SHP77 (cell line): Measurements from ENCODE around the gene GUCY2D.
"Not testable (repeated sequence)": the region's sequence is repeated elsewhere in the genome, so short reads cannot be mapped to it uniquely, and the experiment has no call there.

ENCODE experiments used
- DNase-seq, 2 experiments: peaks; one replicate each; lab custom pipeline; 2025; lab: John Stamatoyannopoulos, UW

Gene GUCY2D

GRCh38 chr17:8001976-8002720, at the start of gene GUCY2D:
GUCY2D (plus strand) TSS chr17:8002615; CDS start chr17:8003048, 433 bp downstream.
- DNase-seq = no peak

DNA sequence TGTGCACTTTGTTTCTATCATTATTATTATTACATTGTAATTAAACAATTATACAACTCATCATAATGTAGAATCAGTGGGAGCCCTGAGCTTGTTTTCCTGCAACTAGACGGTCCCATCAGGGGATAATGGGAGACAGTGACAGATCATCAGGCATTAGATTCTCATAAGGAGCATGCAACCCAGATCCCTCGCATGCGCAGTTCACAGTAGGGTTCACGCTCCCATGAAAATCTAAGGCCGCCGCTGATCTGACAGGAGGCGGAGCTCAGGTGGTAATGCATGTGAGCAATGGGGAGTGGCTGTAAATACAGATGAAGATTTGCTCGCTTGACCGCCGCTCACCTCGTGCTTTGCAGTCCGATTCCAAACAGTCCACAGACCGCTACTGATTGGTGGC, 49.1 kb upstream of the GUCY2D start:
- DNase-seq = not testable (repeated sequence)

- DNase-seq = no peak
These were observed 46.8 kb upstream of the GUCY2D start for GRCh38 chr17:7955414-7956227.

- no peak for DNase-seq
These were observed 46.0 kb upstream of the GUCY2D start for GRCh38 chr17:7956228-7956965.

DNA sequence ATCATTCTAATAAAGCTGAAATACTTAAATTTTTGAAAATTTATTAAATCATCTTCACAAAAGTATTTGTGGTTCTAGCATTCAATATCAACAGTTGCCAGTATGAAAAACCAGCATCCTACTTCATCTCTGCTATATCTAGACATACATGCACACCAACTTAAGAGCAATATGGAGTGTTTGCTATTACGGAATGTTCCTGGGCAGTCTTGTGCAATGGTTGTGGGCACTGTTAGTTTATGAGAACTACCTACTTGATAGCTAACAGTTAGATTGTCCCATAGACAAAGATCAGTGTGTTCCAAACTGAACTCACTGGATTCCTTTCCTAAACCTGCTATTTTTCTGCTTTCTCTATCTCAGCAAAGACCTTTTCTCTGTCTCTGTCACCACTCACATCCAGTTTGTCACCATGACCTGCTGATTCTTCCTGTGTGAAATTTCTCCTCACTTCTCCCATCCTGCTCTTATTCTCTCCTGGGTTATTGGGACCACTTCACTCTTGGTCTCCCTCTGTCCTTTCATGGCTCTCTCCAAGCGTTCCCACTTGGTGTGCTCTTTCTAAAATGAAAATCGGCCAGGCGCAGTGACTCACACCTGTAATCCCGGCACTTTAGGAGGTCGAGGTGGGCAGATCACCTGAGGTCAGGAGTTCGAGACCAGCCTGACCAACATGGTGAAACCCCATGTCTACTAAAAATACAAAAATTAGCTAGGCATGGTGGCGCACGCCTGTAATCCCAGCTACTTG, 42.7 kb upstream of the GUCY2D start:
- no peak for DNase-seq

DNA sequence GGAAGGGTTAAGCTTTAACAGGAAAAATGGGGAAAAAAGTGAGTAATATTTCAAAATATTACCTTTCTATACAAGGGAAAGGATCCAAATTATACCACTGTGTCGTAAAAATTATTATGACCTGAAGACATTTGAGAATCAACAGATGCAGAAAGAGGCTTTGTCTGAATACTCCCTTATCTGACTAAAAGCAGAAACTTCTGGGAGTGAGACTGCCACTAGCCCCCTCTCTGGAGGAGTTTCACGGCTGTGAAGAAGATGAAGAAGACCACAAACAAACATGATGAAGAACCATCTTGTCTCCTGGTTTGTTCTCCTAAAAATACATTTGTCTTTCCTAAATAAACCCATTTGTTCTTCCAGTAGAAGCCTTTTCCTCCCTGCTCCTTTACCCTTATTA, 41.0 kb upstream of the GUCY2D start:
- DNase-seq = no peak

GRCh38 chr17:7967751-7968150, 34.7 kb upstream of the GUCY2D start:
- no peak for DNase-seq

DNA sequence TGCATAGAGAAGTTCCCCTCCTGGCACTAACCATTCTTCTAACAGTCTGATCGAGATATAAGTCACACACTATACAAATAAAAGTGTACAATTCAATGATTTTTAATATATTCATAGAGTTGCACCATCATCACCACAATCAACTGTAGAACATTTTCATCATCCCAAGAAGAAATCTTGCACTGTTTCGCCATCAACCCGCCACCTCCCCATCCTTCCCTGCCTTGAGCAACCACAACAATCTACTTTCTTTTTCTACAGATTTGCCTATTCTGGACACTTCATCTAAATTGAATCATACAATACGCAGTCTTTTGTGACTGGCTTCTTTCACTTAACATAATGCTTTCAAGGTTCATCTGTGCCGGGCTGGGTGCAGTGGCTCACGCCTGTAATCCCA, 33.0 kb upstream of the GUCY2D start:
- no peak for DNase-seq

GRCh38 chr17:7971651-7972050, 30.8 kb upstream of the GUCY2D start:
- no peak for DNase-seq

DNA sequence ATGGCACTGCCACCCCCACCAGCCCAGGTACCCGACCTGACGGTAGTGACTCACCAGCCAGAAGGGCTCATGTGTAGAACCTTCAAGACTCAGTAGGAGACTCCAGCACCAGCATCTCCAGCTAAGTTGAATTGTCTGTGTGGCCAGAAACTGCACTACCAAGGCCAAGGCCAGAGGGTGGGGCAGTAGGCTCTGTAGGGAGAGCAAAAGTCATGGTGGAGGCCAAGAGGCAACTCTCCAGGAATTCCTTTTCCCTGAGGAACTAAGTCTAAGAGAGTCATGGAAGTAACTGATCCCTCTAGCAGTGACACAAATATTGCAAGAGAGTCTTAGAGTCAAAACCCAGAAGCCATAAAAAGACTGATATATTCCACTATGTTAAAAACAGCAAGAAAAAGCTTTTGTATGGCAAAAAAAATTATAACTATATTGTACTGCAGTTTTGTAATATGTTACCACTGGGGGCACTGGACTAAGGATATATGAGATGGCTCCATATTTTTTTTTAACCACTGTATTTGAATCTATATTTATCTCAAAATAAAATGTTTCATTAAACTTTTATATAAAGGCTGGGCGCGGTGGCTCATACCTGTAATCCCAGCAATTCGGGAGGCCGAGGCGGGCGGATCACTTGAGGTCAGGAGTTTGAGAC, 30.2 kb upstream of the GUCY2D start:
- DNase-seq = no peak

DNA sequence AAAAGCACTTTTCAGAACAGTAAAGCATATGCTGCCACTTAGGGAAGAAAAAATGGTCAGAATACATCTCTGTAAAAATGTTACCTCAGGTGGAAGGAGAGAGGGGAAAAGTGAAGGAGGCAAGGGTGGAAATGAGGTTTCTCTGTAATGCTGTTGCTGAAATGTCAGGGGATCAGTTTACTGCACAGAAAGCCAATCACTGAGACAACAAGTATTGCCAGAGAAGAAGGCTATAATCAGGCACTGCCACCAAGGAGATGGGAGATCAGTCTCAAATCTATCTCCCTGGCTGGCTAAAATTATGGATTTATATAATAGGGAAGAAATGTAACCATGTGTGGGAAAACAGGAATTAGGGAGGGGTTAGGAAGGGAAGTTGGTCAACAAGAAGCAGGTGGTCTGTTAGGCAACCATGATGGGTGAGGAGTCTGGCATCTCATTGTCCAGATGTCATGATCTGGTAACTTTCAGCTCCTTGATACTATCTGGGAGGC, 27.7 kb upstream of the GUCY2D start:
- no peak for DNase-seq

GRCh38 chr17:7977039-7977438, 25.4 kb upstream of the GUCY2D start:
- no peak for DNase-seq

DNA sequence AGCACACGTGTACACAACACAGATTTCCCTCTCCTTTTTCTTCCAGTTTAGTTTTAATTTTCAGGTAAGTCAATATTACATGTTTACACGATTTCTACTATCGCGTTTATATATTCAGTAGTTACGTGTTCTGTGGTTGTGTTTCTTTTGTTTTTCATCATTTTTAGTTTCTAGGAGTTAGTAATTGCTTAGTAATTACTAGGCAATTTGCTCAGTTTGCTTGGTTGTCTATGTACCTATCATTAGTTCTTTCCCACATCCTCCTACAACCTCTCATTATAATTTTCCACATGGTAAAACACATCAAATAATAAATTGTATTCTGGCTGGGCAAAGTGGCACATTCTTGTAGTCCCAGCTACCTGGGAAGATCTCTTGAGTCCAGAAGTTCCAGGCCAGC, 24.6 kb upstream of the GUCY2D start:
- DNase-seq = no peak

GRCh38 chr17:7982173-7982572, 20.2 kb upstream of the GUCY2D start:
- DNase-seq = no peak

GRCh38 chr17:7982666-7983065, 19.7 kb upstream of the GUCY2D start:
- DNase-seq = peak in 1 of 2 experiments; percentile 26

GRCh38 chr17:7984904-7985303, 17.5 kb upstream of the GUCY2D start:
- DNase-seq = no peak

GRCh38 chr17:7987112-7987893, 15.1 kb upstream of the GUCY2D start:
- no peak for DNase-seq

GRCh38 chr17:7988750-7989178, 13.7 kb upstream of the GUCY2D start:
- DNase-seq = peak; percentile 88 to 91

- peak; percentile 84 to 89 for DNase-seq
These were observed 12.4 kb upstream of the GUCY2D start for GRCh38 chr17:7989781-7990655.
